Thyroid gland (tissue), 4 donors: ENCODE measurements around the gene AFF3. TPM values are rescaled to one million over a fixed set of nuclear protein-coding genes. Genes with fewer than 3 reads are reported as not detected.

Source experiments
- DNase-seq, 2 donors: peaks; one replicate each; pipeline ENCODE4 v3.0.0-alpha.2; 2019
- H3K27ac ChIP-seq, 3 donors: fragments of 200-600 bp; sonication (generic); 1 replicate in 2 of 3; 2 replicates in 1 of 3; pipeline ENCODE4 v1.5.1; 2016 to 2019; ENCODE audit warnings: mild to moderate bottlenecking in 1 of 3, moderate library complexity in 1 of 3
- H3K27me3 ChIP-seq: fragments of 200-600 bp; sonication (generic); one replicate; pipeline ENCODE4 v1.5.1; 2019
- H3K36me3 ChIP-seq, 2 donors: fragments of 200-600 bp; sonication (generic); one replicate each; pipeline ENCODE4 v1.5.1; 2016 to 2019
- H3K4me1 ChIP-seq, 2 donors: fragments of 200-600 bp; sonication (generic); one replicate each; pipeline ENCODE4 v1.5.1; 2017 to 2019
- H3K4me3 ChIP-seq, 3 donors: fragments of 200-600 bp; sonication (generic); replicated peaks in 1 of 3; 1 replicate in 2 of 3; 2 replicates in 1 of 3; pipeline ENCODE4 v1.5.1; 2016; ENCODE audit warnings: mild to moderate bottlenecking in 1 of 3
- H3K9me3 ChIP-seq: fragments of 200-600 bp; sonication (generic); one replicate; pipeline ENCODE4 v1.5.1; 2017
- CTCF ChIP-seq, 6 experiments: fragments of 200-600 bp in 3 of 6; fragments of 450-650 bp in 3 of 6; sonication (generic) in 3 of 6; IDR thresholded peaks; one replicate each; pipeline ENCODE4 v1.5.1; 2016 to 2019; ENCODE audit warnings: antibody characterized with exemption in 6 of 6, mild to moderate bottlenecking in 2 of 6, inconsistent platforms in 1 of 6, moderate library complexity in 1 of 6
- POLR2A ChIP-seq, 2 donors: fragments of 450-650 bp; IDR thresholded peaks; one replicate each; pipeline ENCODE4 v1.6.1; 2017; ENCODE audit warnings: antibody characterized with exemption in 2 of 2, mild to moderate bottlenecking in 2 of 2, moderate library complexity in 1 of 2
- WGBS, 2 donors: methylation state at CpG; one replicate each; pipeline ENCODE4 v1.1.5; 2017; 5-methylcytosine and 5-hydroxymethylcytosine counted together
- intact Hi-C: fragments of 100-400 bp; cut with DNase I; formaldehyde crosslinking; loops from one replicate; pipeline ENCODE4 v1.15.1; 2023
- total RNA-seq, 4 donors: library from RNA; depleted of rRNA; stranded (reverse); fragments of >200 nt; gene quantifications; one replicate each; pipeline ENCODE4 v1.2.3, GENCODE V29; 2016

Gene AFF3
- total RNA-seq, 4 donors from 2014 or later: 0.54 to 2.6 (median 1.1) TPM

- 94 to 97% methylated on average over 4 of the region's 4 CpGs for WGBS, 2 donors
- H3K4me3 ChIP-seq: no peak overlapping the region
- no peaks in the 10 kb centered on the region for H3K36me3 ChIP-seq
- H3K4me1 ChIP-seq: no peaks in the 10 kb centered on the region
- no peaks in the 10 kb centered on the region for H3K27me3 ChIP-seq
- no peaks in the 10 kb centered on the region for H3K9me3 ChIP-seq
- DNase-seq: no peak
- TF ChIP-seq POLR2A (IDR thresholded peaks at IDR 0.05) (no peak), CTCF (IDR thresholded peaks at IDR 0.05) (no peak)
- H3K27ac ChIP-seq: no peak overlapping the region
- intact Hi-C loops: no loop called here
These were observed 463.8 kb downstream of the AFF3 start for GRCh38 chr2:99678625-99679024.

- TF ChIP-seq POLR2A (IDR thresholded peaks at IDR 0.05): no peak
- TF ChIP-seq CTCF (IDR thresholded peaks at IDR 0.05): no peak
- Histone ChIP-seq H3K36me3 (no peaks in the 10 kb centered on the region), H3K27ac (no peak overlapping the region), H3K4me3 (no peak overlapping the region), H3K27me3 (no peaks in the 10 kb centered on the region), H3K4me1 (no peaks in the 10 kb centered on the region), H3K9me3 (no peaks in the 10 kb centered on the region)
- intact Hi-C loops: no loop called here
- no peak for DNase-seq
- 86 to 97% methylated on average over 7 of the region's 7 CpGs for WGBS, 2 donors
These were observed 464.6 kb downstream of the AFF3 start for GRCh38 chr2:99677814-99678213.

DNA sequence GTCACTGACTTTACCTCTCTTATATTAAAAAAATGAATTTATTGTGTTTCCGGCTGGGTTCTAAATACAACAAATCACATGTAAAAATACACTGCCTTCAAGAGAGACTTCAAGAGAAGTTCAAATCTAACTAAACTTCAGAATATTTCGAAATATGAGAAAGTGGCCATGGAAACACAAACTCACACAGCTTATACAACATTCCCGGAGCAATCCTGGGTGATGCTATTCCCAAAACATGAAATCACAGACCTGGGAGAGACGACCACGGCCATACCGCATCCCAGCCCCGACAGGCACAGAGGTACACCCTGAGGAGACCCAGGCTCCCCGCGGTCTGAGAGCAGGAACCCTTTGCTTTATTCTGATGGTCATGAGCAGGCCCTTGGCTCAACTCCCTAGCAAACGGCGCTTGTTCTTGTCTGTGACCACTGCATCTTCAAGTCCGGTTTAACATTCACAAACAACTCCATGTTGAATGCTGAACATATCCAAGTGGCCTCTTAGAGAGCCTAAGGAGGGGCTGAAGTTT, 467.2 kb downstream of the AFF3 start:
- Histone ChIP-seq H3K27me3 (no peaks in the 10 kb centered on the region), H3K27ac (no peak overlapping the region), H3K4me3 (no peak overlapping the region), H3K9me3 (no peaks in the 10 kb centered on the region), H3K4me1 (no peaks in the 10 kb centered on the region), H3K36me3 (no peaks in the 10 kb centered on the region)
- intact Hi-C loops: no loop called here
- TF ChIP-seq CTCF (IDR thresholded peaks at IDR 0.05): no peak
- TF ChIP-seq POLR2A (IDR thresholded peaks at IDR 0.05): no peak
- WGBS, 2 donors: 84 to 90% methylated on average over 12 of the region's 12 CpGs
- no peak for DNase-seq

GRCh38 chr2:99674090-99674489, 468.3 kb downstream of the AFF3 start:
- H3K27ac ChIP-seq: no peak overlapping the region
- H3K4me3 ChIP-seq: no peak overlapping the region
- TF ChIP-seq POLR2A (IDR thresholded peaks at IDR 0.05) (no peak), CTCF (IDR thresholded peaks at IDR 0.05) (no peak)
- intact Hi-C loops: no loop called here
- no peaks in the 10 kb centered on the region for H3K9me3 ChIP-seq
- DNase-seq: no peak
- no peaks in the 10 kb centered on the region for H3K27me3 ChIP-seq
- no peaks in the 10 kb centered on the region for H3K36me3 ChIP-seq
- no peaks in the 10 kb centered on the region for H3K4me1 ChIP-seq
- WGBS, 2 donors: 89 to 93% methylated on average over 8 of the region's 8 CpGs

- TF ChIP-seq CTCF (IDR thresholded peaks at IDR 0.05) (no peak), POLR2A (IDR thresholded peaks at IDR 0.05) (no peak)
- Histone ChIP-seq H3K4me1 (no peaks in the 10 kb centered on the region), H3K9me3 (no peaks in the 10 kb centered on the region), H3K4me3 (no peak overlapping the region), H3K27me3 (no peaks in the 10 kb centered on the region), H3K27ac (no peak overlapping the region), H3K36me3 (no peaks in the 10 kb centered on the region)
- no peak for DNase-seq
- intact Hi-C loops: no loop called here
- WGBS, 2 donors: 84 to 85% methylated on average over 8 of the region's 8 CpGs
These were observed 469.5 kb downstream of the AFF3 start for GRCh38 chr2:99672766-99673350.
